ENCODE measurements around the gene OSBPL8.
A peak's percentile ranks its signal among the peaks of the same experiment; 100 is the strongest.

OSBPL8 gene, protein sequence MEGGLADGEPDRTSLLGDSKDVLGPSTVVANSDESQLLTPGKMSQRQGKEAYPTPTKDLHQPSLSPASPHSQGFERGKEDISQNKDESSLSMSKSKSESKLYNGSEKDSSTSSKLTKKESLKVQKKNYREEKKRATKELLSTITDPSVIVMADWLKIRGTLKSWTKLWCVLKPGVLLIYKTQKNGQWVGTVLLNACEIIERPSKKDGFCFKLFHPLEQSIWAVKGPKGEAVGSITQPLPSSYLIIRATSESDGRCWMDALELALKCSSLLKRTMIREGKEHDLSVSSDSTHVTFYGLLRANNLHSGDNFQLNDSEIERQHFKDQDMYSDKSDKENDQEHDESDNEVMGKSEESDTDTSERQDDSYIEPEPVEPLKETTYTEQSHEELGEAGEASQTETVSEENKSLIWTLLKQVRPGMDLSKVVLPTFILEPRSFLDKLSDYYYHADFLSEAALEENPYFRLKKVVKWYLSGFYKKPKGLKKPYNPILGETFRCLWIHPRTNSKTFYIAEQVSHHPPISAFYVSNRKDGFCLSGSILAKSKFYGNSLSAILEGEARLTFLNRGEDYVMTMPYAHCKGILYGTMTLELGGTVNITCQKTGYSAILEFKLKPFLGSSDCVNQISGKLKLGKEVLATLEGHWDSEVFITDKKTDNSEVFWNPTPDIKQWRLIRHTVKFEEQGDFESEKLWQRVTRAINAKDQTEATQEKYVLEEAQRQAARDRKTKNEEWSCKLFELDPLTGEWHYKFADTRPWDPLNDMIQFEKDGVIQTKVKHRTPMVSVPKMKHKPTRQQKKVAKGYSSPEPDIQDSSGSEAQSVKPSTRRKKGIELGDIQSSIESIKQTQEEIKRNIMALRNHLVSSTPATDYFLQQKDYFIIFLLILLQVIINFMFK

GRCh38 chr12:76559400-76560085, at the start of gene OSBPL8:
Gene OSBPL8, minus strand, starts transcription at chr12:76559771. Its CDS starts 72,220 bp downstream, at chr12:76487551.
- peak within 1 kb of the TSS; percentile 99 for H3K4me3 ChIP-seq (ENCODE audit: low read depth, low read length)
- DNase-seq (ENCODE audit: low read depth) = peak; percentile 71

DNA sequence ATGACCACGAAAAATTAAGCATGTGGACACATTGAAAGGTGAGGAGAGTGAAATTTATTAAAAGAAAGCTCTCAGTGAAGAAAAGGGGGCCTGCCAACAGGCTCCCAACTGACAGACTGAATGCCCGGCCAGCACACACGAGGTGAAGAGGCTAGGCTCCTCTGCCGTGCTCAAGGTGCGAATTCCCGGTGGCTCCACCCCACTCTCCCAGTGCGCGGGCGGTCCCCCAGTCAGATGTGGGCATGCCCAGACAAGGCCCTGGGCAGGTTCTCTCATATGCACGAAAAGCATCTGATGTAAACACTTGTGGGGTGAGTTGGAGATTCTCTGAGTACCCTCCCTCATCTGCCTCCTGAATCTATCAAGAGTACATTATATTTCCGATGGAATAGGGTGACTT, 48.5 kb upstream of the OSBPL8 start:
- DNase-seq (ENCODE audit: low read depth) = no peak
- no peak overlapping the region for H3K4me3 ChIP-seq (ENCODE audit: low read depth, low read length)

GRCh38 chr12:76595056-76595455, 35.5 kb upstream of the OSBPL8 start:
- DNase-seq (ENCODE audit: low read depth) = peak; percentile 31
- no peak overlapping the region for H3K4me3 ChIP-seq (ENCODE audit: low read depth, low read length)

- DNase-seq (ENCODE audit: low read depth) = no peak
- H3K4me3 ChIP-seq (ENCODE audit: low read depth, low read length) = no peak overlapping the region
Observed at GRCh38 chr12:76591476-76591875, 31.9 kb upstream of the OSBPL8 start.

GRCh38 chr12:76590131-76590530, 30.6 kb upstream of the OSBPL8 start:
- H3K4me3 ChIP-seq (ENCODE audit: low read depth, low read length) = no peak overlapping the region
- DNase-seq (ENCODE audit: low read depth) = no peak

- DNase-seq (ENCODE audit: low read depth) = peak; percentile 87
- no peak overlapping the region for H3K4me3 ChIP-seq (ENCODE audit: low read depth, low read length)
Observed at GRCh38 chr12:76588881-76589565, 29.5 kb upstream of the OSBPL8 start.

GRCh38 chr12:76587428-76588178, 28.0 kb upstream of the OSBPL8 start:
- no peak for DNase-seq (ENCODE audit: low read depth)
- H3K4me3 ChIP-seq (ENCODE audit: low read depth, low read length) = no peak overlapping the region

DNA sequence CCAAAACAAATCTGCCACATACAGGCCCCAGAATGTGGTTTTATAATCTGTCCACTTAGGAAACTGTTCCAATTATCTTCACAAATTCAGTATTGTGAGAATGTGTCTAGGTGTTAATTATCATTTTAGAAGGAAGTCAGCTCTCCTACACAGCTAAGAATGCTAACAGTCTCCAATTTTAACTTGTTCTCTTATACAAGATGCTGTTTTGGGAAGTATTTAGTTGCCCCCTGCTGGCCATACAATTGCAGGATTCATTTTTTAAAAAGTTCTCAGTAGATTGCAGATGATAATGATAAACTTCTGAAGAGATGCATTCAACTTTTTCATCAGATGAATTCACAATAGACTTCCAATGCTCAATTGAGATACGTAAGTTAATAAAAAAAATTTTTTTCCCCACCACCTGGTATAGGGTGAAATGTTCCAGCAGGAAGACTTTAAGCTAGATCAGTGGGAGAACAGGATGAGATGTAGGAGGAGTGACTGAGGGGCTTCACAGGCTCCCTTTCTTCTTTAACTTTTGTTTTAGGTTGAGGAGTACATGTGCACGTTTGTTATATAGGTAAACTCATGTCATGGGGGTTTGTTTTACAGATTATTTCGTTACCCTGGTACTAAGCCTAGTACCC, 27.3 kb upstream of the OSBPL8 start:
- DNase-seq (ENCODE audit: low read depth) = no peak
- H3K4me3 ChIP-seq (ENCODE audit: low read depth, low read length) = no peak overlapping the region

GRCh38 chr12:76583301-76583700, 23.7 kb upstream of the OSBPL8 start:
- no peak for DNase-seq (ENCODE audit: low read depth)

DNA sequence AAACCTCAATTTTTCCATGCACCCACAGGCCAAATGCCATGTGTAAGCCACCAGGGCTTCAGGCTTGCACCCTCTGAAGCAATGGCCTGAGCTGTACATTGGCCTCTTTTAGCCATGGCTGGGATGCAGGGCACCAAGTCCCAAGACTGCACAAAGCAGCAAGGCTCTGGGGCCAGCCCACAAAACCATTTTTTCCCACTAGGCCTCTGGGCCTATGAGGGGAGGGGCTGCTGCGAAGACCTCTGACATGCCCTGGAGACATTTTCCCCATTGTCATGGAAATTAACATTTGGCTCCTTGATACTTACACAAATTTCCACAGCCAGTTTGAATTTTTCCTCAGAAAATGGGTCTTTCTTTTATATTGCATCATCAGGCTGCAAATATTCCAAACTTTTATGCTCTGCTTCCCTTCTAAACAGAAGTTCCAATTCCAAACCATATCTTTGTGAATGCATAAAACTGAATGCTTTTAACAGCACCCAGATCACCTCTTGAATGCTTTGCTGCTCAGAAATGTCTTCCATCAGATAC, 14.3 kb upstream of the OSBPL8 start:
- no peak for DNase-seq (ENCODE audit: low read depth)
- H3K4me3 ChIP-seq (ENCODE audit: low read depth, low read length) = no peak overlapping the region

More at GRCh38 chr12:76583301-76583700, 23.7 kb upstream of the OSBPL8 start:
- no peak overlapping the region for H3K4me3 ChIP-seq (ENCODE audit: low read depth, low read length)

GRCh38 chr12:76571256-76571655, 11.7 kb upstream of the OSBPL8 start:
- no peak overlapping the region for H3K4me3 ChIP-seq (ENCODE audit: low read depth, low read length)
- no peak for DNase-seq (ENCODE audit: low read depth)

- no peak for DNase-seq (ENCODE audit: low read depth)
- H3K4me3 ChIP-seq (ENCODE audit: low read depth, low read length) = no peak overlapping the region
Observed at GRCh38 chr12:76569685-76570604, 10.4 kb upstream of the OSBPL8 start.

- no peak overlapping the region for H3K4me3 ChIP-seq (ENCODE audit: low read depth, low read length)
- no peak for DNase-seq (ENCODE audit: low read depth)
Observed at GRCh38 chr12:76568888-76569551, 9.4 kb upstream of the OSBPL8 start.

- no peak for DNase-seq (ENCODE audit: low read depth)
- no peak overlapping the region for H3K4me3 ChIP-seq (ENCODE audit: low read depth, low read length)
Observed at GRCh38 chr12:76568130-76568529, 8.6 kb upstream of the OSBPL8 start.

GRCh38 chr12:76563061-76563460, 3.5 kb upstream of the OSBPL8 start:
- no peak for DNase-seq (ENCODE audit: low read depth)
- H3K4me3 ChIP-seq (ENCODE audit: low read depth, low read length) = no peak overlapping the region

DNA sequence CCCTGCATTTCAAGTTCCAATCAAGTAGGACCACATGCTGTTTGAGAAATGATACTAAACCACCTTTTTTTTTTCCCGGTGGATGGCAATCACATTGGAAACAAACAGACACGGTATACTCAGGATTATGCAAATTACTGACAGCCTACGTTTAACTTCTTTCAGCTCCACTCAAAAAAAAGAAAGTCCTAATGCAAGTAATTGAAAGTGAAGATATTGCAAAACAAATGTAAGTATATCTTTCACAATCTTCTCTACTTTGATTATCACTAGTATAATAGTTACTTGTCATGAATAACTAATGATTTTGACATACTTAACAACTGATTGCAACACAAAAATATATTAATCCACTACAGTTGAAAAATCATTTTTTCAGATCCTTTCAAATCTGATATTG, 2.6 kb upstream of the OSBPL8 start:
- DNase-seq (ENCODE audit: low read depth) = no peak
- no peak overlapping the region for H3K4me3 ChIP-seq (ENCODE audit: low read depth, low read length)

Data from skeletal muscle cell (primary cell).